Measurements from ENCODE around the gene ZNF862. TPM values are rescaled to one million over a fixed set of nuclear protein-coding genes. Genes with fewer than 3 reads are reported as not detected.

ZNF862 gene
- total and polyA plus RNA-seq, 2 of the 13 experiments (the other 11 are each of a cell fraction or from before 2014, with no cell fraction given): 0.89 to 2.0 TPM

DNA sequence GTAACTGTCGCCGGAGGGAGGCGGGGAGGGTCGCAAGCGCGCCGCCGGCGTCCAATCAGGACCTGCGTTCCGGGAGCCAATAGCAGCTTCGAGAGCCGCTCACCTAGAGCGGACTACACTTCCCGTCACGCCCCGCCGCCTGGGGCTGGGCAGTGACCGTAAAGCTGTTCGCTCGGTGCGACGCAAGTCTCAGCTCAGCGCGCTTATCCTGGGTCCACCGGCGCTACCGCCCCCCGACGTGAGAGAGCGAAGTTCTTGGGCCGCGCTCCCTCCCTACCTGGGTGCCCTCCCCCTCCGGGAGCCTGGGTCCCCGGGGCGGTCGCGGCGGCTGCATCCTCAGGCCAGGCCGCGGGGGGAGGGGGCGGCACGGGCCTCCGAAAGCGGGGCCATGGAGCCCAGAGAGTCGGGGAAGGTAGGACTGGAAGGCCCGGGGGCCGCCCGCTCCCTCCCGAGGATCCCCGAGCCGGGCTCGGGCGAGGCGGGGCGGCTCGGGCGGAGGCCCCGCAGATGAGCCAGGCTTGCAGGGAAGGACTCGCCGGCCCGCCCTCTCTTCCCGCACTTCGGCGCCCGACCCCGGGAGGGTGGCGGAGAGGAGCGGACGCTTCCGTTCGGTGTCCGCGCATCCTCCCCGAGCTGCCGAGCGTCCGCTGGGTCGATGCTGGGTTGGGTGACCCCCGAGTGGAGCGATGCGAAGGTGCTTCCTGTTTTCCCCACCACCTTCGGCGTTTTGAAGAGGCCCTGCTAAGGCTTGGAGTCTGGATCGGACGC lies at the start of gene ZNF862 (continued):
- TF ChIP-seq, protein P1, sequence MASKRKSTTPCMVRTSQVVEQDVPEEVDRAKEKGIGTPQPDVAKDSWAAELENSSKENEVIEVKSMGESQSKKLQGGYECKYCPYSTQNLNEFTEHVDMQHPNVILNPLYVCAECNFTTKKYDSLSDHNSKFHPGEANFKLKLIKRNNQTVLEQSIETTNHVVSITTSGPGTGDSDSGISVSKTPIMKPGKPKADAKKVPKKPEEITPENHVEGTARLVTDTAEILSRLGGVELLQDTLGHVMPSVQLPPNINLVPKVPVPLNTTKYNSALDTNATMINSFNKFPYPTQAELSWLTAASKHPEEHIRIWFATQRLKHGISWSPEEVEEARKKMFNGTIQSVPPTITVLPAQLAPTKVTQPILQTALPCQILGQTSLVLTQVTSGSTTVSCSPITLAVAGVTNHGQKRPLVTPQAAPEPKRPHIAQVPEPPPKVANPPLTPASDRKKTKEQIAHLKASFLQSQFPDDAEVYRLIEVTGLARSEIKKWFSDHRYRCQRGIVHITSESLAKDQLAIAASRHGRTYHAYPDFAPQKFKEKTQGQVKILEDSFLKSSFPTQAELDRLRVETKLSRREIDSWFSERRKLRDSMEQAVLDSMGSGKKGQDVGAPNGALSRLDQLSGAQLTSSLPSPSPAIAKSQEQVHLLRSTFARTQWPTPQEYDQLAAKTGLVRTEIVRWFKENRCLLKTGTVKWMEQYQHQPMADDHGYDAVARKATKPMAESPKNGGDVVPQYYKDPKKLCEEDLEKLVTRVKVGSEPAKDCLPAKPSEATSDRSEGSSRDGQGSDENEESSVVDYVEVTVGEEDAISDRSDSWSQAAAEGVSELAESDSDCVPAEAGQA (IDR thresholded peaks at IDR 0.05; ENCODE audit: low read depth): peak; percentile 19; the same call in 1 of the 2 replicates
- TF ChIP-seq, protein P1 (CRISPR knock-in tag; IDR thresholded peaks at IDR 0.05; ENCODE audit: borderline replicate concordance): no peak
- peak; percentile 85 for TF ChIP-seq RFXAP (CRISPR knock-in tag; IDR thresholded peaks at IDR 0.05; ENCODE audit: borderline replicate concordance)
- no peak for TF ChIP-seq ZNF589 (CRISPR knock-in tag; conservative IDR thresholded peaks at IDR 0.05)
- peak; percentile 50 for TF ChIP-seq HNRNPK (IDR thresholded peaks at IDR 0.05; ENCODE audit: low read depth, low read length, poor library complexity, severe bottlenecking)
- TF ChIP-seq CEBPB (IDR thresholded peaks at IDR 0.05; ENCODE audit: borderline replicate concordance, low read depth, low read length): no peak
- no peak for TF ChIP-seq AGO1 (IDR thresholded peaks at IDR 0.05; ENCODE audit: low read depth, low read length, poor library complexity, severe bottlenecking)
- TF ChIP-seq, protein P2, sequence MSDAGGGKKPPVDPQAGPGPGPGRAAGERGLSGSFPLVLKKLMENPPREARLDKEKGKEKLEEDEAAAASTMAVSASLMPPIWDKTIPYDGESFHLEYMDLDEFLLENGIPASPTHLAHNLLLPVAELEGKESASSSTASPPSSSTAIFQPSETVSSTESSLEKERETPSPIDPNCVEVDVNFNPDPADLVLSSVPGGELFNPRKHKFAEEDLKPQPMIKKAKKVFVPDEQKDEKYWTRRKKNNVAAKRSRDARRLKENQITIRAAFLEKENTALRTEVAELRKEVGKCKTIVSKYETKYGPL (CRISPR knock-in tag; IDR thresholded peaks at IDR 0.05): no peak
- peak; percentile 76; the same call in 1 of the 2 replicates for TF ChIP-seq KAT7 (CRISPR knock-in tag; IDR thresholded peaks at IDR 0.05; ENCODE audit: borderline replicate concordance)
- TF ChIP-seq, protein P3, sequence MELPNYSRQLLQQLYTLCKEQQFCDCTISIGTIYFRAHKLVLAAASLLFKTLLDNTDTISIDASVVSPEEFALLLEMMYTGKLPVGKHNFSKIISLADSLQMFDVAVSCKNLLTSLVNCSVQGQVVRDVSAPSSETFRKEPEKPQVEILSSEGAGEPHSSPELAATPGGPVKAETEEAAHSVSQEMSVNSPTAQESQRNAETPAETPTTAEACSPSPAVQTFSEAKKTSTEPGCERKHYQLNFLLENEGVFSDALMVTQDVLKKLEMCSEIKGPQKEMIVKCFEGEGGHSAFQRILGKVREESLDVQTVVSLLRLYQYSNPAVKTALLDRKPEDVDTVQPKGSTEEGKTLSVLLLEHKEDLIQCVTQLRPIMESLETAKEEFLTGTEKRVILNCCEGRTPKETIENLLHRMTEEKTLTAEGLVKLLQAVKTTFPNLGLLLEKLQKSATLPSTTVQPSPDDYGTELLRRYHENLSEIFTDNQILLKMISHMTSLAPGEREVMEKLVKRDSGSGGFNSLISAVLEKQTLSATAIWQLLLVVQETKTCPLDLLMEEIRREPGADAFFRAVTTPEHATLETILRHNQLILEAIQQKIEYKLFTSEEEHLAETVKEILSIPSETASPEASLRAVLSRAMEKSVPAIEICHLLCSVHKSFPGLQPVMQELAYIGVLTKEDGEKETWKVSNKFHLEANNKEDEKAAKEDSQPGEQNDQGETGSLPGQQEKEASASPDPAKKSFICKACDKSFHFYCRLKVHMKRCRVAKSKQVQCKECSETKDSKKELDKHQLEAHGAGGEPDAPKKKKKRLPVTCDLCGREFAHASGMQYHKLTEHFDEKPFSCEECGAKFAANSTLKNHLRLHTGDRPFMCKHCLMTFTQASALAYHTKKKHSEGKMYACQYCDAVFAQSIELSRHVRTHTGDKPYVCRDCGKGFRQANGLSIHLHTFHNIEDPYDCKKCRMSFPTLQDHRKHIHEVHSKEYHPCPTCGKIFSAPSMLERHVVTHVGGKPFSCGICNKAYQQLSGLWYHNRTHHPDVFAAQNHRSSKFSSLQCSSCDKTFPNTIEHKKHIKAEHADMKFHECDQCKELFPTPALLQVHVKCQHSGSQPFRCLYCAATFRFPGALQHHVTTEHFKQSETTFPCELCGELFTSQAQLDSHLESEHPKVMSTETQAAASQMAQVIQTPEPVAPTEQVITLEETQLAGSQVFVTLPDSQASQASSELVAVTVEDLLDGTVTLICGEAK (IDR thresholded peaks at IDR 0.05): no peak
- TF ChIP-seq, protein P3 (CRISPR knock-in tag; IDR thresholded peaks at IDR 0.05): no peak
